IMR-90 (cell line): ENCODE data around the gene SIGLEC6. TPM values are rescaled to one million over a fixed set of nuclear protein-coding genes. Genes with fewer than 3 reads are reported as not detected.

ENCODE experiments used
- microRNA-seq, 2 experiments: library from miRNA; stranded (forward) in 1 of 2; unstranded in 1 of 2; fragments of 10-50 nt in 1 of 2; fragments of <30 nt in 1 of 2; gene quantifications in 1 of 2; microRNA quantifications in 1 of 2; one replicate each; pipeline versions ENCODE3 to v1.1.0; 2013 to 2020; ENCODE audit not compliant: insufficient read depth in 1 of 2, insufficient read length in 1 of 2, unreplicated experiment in 1 of 2
- polyA plus RNA-seq, 3 experiments: library from polyadenylated mRNA; depleted of rRNA; stranded (reverse); fragments of >200 nt; gene quantifications; 2 replicates each; pipeline ENCODE4 v1.2.3, GENCODE V29; 2012; ENCODE audit warnings: low replicate concordance in 1 of 3
- small RNA-seq, 5 experiments: library from RNA; depleted of rRNA; stranded (forward); fragments of <200 nt; gene quantifications; one replicate each; pipeline ENCODE3, GENCODE V24; 2012
- total RNA-seq: library from RNA; depleted of rRNA; stranded (reverse); fragments of >200 nt; gene quantifications from 2 replicates; pipeline ENCODE4 v1.2.3, GENCODE V29; 2012; rRNA removed

SIGLEC6 gene
- total and polyA plus RNA-seq, 2 of the 4 experiments (the other 2 are of a cell fraction), result not detected

Small RNAs within 50 kb of the gene (microRNA-seq; reads per million reads assigned to microRNA genes)
- gene AC020914.3 (ENCODE audit: insufficient read depth, insufficient read length), result not detected

Small RNAs within 50 kb of the gene (small RNA-seq; reads per million reads assigned to genes)
- 0 reads per million in 5 experiments for gene AC020914.3

Other genes starting within 250 kb of the SIGLEC6 start
- gene IGLON5, start 220.0 kb downstream of the SIGLEC6 start, total RNA-seq, result not detected in 2 replicates
- not detected in 2 replicates for gene IGLON5, start 220.0 kb downstream of the SIGLEC6 start, polyA plus RNA-seq (2012; rRNA removed)
- under 0.01 and 0.18 TPM in 2 replicates for gene VSIG10L, start 189.5 kb downstream of the SIGLEC6 start, total RNA-seq
- gene VSIG10L, start 189.5 kb downstream of the SIGLEC6 start, polyA plus RNA-seq (2012; rRNA removed), result 1.2 and 1.4 TPM in 2 replicates
- 166 and 175 TPM in 2 replicates for gene ETFB, start 165.3 kb downstream of the SIGLEC6 start, total RNA-seq
- 141 and 151 TPM in 2 replicates for gene ETFB, start 165.3 kb downstream of the SIGLEC6 start, polyA plus RNA-seq (2012; rRNA removed)
- gene CLDND2, start 162.7 kb downstream of the SIGLEC6 start, total RNA-seq, result not detected in 2 replicates
- gene CLDND2, start 162.7 kb downstream of the SIGLEC6 start, polyA plus RNA-seq (2012; rRNA removed), result not detected in 2 replicates
- gene NKG7, start 159.0 kb downstream of the SIGLEC6 start, total RNA-seq, result not detected in 2 replicates
- not detected in 2 replicates for gene NKG7, start 159.0 kb downstream of the SIGLEC6 start, polyA plus RNA-seq (2012; rRNA removed)
- not detected in 2 replicates for gene LIM2, start 143.7 kb downstream of the SIGLEC6 start, total RNA-seq
- gene LIM2, start 143.7 kb downstream of the SIGLEC6 start, polyA plus RNA-seq (2012; rRNA removed), result not detected in 2 replicates
- gene C19orf84, start 141.1 kb downstream of the SIGLEC6 start, total RNA-seq, result not detected in 2 replicates
- not detected in 2 replicates for gene C19orf84, start 141.1 kb downstream of the SIGLEC6 start, polyA plus RNA-seq (2012; rRNA removed)
- not detected in 2 replicates for gene SIGLEC10, start 114.0 kb downstream of the SIGLEC6 start, total RNA-seq
- gene SIGLEC10, start 114.0 kb downstream of the SIGLEC6 start, polyA plus RNA-seq (2012; rRNA removed), result not detected in 2 replicates
- gene SIGLEC8, start 73.2 kb downstream of the SIGLEC6 start, total RNA-seq, result not detected in 2 replicates
- not detected in 2 replicates for gene SIGLEC8, start 73.2 kb downstream of the SIGLEC6 start, polyA plus RNA-seq (2012; rRNA removed)
- gene CEACAM18, start 53.1 kb downstream of the SIGLEC6 start, total RNA-seq, result not detected in 2 replicates
- not detected in 2 replicates for gene CEACAM18, start 53.1 kb downstream of the SIGLEC6 start, polyA plus RNA-seq (2012; rRNA removed)
- gene SIGLEC12, start 29.9 kb downstream of the SIGLEC6 start, total RNA-seq, result not detected in 2 replicates
- gene SIGLEC12, start 29.9 kb downstream of the SIGLEC6 start, polyA plus RNA-seq (2012; rRNA removed), result not detected in 2 replicates
- 6.4 and 8.4 TPM in 2 replicates for gene ZNF175, start 39.6 kb upstream of the SIGLEC6 start, total RNA-seq
- 3.3 and 3.6 TPM in 2 replicates for gene ZNF175, start 39.6 kb upstream of the SIGLEC6 start, polyA plus RNA-seq (2012; rRNA removed)
- gene SIGLEC5, start 98.7 kb upstream of the SIGLEC6 start, total RNA-seq, result not detected in 2 replicates
- not detected in 2 replicates for gene SIGLEC5, start 98.7 kb upstream of the SIGLEC6 start, polyA plus RNA-seq (2012; rRNA removed)
- not detected in 2 replicates for gene SIGLEC14, start 115.2 kb upstream of the SIGLEC6 start, total RNA-seq
- gene SIGLEC14, start 115.2 kb upstream of the SIGLEC6 start, polyA plus RNA-seq (2012; rRNA removed), result not detected in 2 replicates
- gene SPACA6, start 161.7 kb upstream of the SIGLEC6 start, total RNA-seq, result 1.3 and 1.7 TPM in 2 replicates
- 10.5 and 13.6 TPM in 2 replicates for gene SPACA6, start 161.7 kb upstream of the SIGLEC6 start, polyA plus RNA-seq (2012; rRNA removed)
- gene HAS1, start 192.3 kb upstream of the SIGLEC6 start, total RNA-seq, result not detected in 2 replicates
- not detected in 2 replicates for gene HAS1, start 192.3 kb upstream of the SIGLEC6 start, polyA plus RNA-seq (2012; rRNA removed)
- not detected in 2 replicates for gene FPR1, start 220.2 kb upstream of the SIGLEC6 start, total RNA-seq
- not detected in 2 replicates for gene FPR1, start 220.2 kb upstream of the SIGLEC6 start, polyA plus RNA-seq (2012; rRNA removed)
- gene FPR2, start 229.5 kb upstream of the SIGLEC6 start, total RNA-seq, result not detected in 2 replicates
- gene FPR2, start 229.5 kb upstream of the SIGLEC6 start, polyA plus RNA-seq (2012; rRNA removed), result not detected in 2 replicates